HG03108 (cell line): ENCODE results near the gene BCAR3.
"Not testable (repeated sequence)": the region's sequence is repeated elsewhere in the genome, so short reads cannot be mapped to it uniquely, and the experiment has no call there.

Source experiments
- ATAC-seq: cut with Tn5 transposase; IDR thresholded peaks from one replicate; pipeline ENCODE4 v1.9.1; 2021; ENCODE audit warnings: moderate library complexity; ENCODE audit not compliant: unreplicated experiment

The BCAR3 gene

GRCh38 chr1:93707956-93708355 is 26.3 kb upstream of the BCAR3 start:
- ATAC-seq = peak; percentile 70

- ATAC-seq = no peak
Measured at GRCh38 chr1:93705892-93706500, 24.4 kb upstream of the BCAR3 start.

- no peak for ATAC-seq
Measured at GRCh38 chr1:93704052-93704451, 22.4 kb upstream of the BCAR3 start.

- no peak for ATAC-seq
Measured at GRCh38 chr1:93703643-93704042, 22.0 kb upstream of the BCAR3 start.

- no peak for ATAC-seq
Measured at GRCh38 chr1:93702828-93703183, 21.2 kb upstream of the BCAR3 start.

- ATAC-seq = no peak
Measured at GRCh38 chr1:93702111-93702827, 20.6 kb upstream of the BCAR3 start.

- no peak for ATAC-seq
Measured at GRCh38 chr1:93701629-93702028, 20.0 kb upstream of the BCAR3 start.

- ATAC-seq = no peak
Measured at GRCh38 chr1:93700532-93701469, 19.2 kb upstream of the BCAR3 start.

GRCh38 chr1:93699503-93700168 is 18.0 kb upstream of the BCAR3 start:
- no peak for ATAC-seq

GRCh38 chr1:93699049-93699384 is 17.4 kb upstream of the BCAR3 start:
- no peak for ATAC-seq

GRCh38 chr1:93698329-93699048 is 16.9 kb upstream of the BCAR3 start:
- no peak for ATAC-seq

- not testable (repeated sequence) for ATAC-seq
Measured at GRCh38 chr1:93697566-93697965, 15.9 kb upstream of the BCAR3 start.

- no peak for ATAC-seq
Measured at GRCh38 chr1:93695411-93696005, 13.9 kb upstream of the BCAR3 start.

GRCh38 chr1:93694819-93695218 is 13.2 kb upstream of the BCAR3 start:
- no peak for ATAC-seq

- no peak for ATAC-seq
Measured at GRCh38 chr1:93694039-93694438, 12.4 kb upstream of the BCAR3 start.

- peak; percentile 73 for ATAC-seq
Measured at GRCh38 chr1:93692983-93693591, 11.4 kb upstream of the BCAR3 start.

- no peak for ATAC-seq
Measured at GRCh38 chr1:93692451-93692861, 10.8 kb upstream of the BCAR3 start.

- ATAC-seq = no peak
Measured at GRCh38 chr1:93692026-93692425, 10.4 kb upstream of the BCAR3 start.

GRCh38 chr1:93690921-93691789 is 9.5 kb upstream of the BCAR3 start:
- ATAC-seq = no peak
